ENCODE measurements around the gene EEPD1. TPM values are rescaled to one million over a fixed set of nuclear protein-coding genes. Genes with fewer than 3 reads are reported as not detected.

Gene EEPD1
- total and polyA plus RNA-seq, 9 donors: 5.6 to 16.6 (median 11.5) TPM

DNA sequence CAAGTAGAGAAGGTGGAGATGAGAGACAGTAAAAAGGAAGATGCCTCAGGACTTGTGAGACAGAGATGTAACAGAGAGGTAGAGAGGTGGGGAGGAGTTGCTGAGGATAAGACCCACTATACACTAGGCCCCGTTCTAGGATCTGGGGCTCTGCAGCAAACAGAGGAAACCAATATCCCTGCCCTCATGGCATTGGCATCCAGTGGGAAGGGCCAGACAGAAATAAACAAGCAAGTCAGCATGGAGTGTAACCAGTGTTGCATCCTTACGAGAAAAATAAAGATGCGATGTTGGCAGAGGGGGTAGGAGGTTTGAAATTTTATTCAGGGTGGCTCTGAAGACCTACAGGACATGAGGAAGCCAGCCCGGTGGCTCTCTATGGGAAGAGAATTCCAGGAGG lies 22.0 kb upstream of the EEPD1 start:
- no peak for DNase-seq
- TF ChIP-seq, protein P1, sequence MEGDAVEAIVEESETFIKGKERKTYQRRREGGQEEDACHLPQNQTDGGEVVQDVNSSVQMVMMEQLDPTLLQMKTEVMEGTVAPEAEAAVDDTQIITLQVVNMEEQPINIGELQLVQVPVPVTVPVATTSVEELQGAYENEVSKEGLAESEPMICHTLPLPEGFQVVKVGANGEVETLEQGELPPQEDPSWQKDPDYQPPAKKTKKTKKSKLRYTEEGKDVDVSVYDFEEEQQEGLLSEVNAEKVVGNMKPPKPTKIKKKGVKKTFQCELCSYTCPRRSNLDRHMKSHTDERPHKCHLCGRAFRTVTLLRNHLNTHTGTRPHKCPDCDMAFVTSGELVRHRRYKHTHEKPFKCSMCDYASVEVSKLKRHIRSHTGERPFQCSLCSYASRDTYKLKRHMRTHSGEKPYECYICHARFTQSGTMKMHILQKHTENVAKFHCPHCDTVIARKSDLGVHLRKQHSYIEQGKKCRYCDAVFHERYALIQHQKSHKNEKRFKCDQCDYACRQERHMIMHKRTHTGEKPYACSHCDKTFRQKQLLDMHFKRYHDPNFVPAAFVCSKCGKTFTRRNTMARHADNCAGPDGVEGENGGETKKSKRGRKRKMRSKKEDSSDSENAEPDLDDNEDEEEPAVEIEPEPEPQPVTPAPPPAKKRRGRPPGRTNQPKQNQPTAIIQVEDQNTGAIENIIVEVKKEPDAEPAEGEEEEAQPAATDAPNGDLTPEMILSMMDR (IDR thresholded peaks at IDR 0.05): no peak
- TF ChIP-seq POLR2A (IDR thresholded peaks at IDR 0.05): no peak
- TF ChIP-seq EP300 (IDR thresholded peaks at IDR 0.05): no peak
- Histone ChIP-seq H3K27me3 (no peaks in the 10 kb centered on the region), H3K9me3 (no peaks in the 10 kb centered on the region), H3K4me1 (ENCODE audit: insufficient read depth) (no peaks in the 10 kb centered on the region), H3K4me3 (no peak overlapping the region), H3K36me3 (no peaks in the 10 kb centered on the region), H3K27ac (no peak overlapping the region)
- intact Hi-C loops (cut with DNase I): no loop called here
- 65 to 89% (median 84%) methylated on average over 4 of the region's 4 CpGs for WGBS, 3 donors

DNA sequence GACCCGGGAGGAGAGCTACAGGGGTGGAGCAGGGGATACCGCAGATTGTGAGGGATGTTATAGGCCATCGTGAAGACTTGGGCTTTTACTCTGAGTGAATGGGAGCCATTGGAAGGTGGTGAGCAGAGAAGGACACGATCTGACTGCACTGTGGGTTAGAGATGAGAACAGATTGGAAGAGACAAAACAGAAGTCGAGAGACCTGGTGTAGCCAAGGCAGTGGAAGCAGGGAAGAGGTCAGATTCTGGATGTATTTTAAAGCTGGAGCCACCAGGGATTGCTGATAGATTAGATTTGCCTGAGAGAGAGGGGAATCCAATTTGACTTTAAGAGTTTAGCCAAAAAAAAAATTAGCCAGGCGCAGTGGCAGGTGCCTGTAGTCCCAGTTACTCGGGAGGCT lies 21.6 kb upstream of the EEPD1 start:
- Histone ChIP-seq H3K4me1 (ENCODE audit: insufficient read depth) (no peaks in the 10 kb centered on the region), H3K36me3 (no peaks in the 10 kb centered on the region), H3K9me3 (no peaks in the 10 kb centered on the region), H3K27me3 (no peaks in the 10 kb centered on the region), H3K4me3 (no peak overlapping the region), H3K27ac (no peak overlapping the region)
- intact Hi-C loops (cut with DNase I): no loop called here
- TF ChIP-seq EP300 (IDR thresholded peaks at IDR 0.05) (no peak), POLR2A (IDR thresholded peaks at IDR 0.05) (no peak)
- TF ChIP-seq, protein P1 (IDR thresholded peaks at IDR 0.05): no peak
- no peak for DNase-seq
- 77 to 87% (median 85%) methylated on average over 7 of the region's 7 CpGs for WGBS, 3 donors

DNA sequence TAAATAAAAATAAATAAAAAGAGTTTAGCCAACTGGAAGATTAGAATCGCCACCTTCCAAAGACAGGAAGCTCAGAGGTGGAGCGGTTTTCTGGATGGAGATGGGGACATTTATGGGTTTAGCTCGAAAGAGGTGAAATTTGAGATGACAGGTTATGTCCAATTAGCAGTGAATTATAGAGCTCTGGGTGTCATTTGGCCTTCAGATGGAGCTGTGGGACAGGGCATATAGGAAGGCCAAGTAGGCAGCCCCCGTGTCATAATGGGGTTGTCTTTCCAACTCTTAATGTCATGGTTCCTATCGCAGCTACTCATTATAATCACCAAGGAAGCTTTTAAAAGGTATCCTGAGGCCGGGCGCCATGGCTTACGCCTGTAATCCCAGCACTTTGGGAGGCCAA lies 21.0 kb upstream of the EEPD1 start:
- intact Hi-C loops (cut with DNase I): no loop called here
- no peak overlapping the region for H3K27ac ChIP-seq
- no peaks in the 10 kb centered on the region for H3K9me3 ChIP-seq
- no peaks in the 10 kb centered on the region for H3K36me3 ChIP-seq
- no peak for DNase-seq
- no peak overlapping the region for H3K4me3 ChIP-seq
- WGBS, 3 donors: 83 to 92% (median 89%) methylated on average over 8 of the region's 8 CpGs
- no peaks in the 10 kb centered on the region for H3K4me1 ChIP-seq (ENCODE audit: insufficient read depth)
- TF ChIP-seq, protein P1 (IDR thresholded peaks at IDR 0.05): no peak
- TF ChIP-seq POLR2A (IDR thresholded peaks at IDR 0.05) (no peak), EP300 (IDR thresholded peaks at IDR 0.05) (no peak)
- no peaks in the 10 kb centered on the region for H3K27me3 ChIP-seq

DNA sequence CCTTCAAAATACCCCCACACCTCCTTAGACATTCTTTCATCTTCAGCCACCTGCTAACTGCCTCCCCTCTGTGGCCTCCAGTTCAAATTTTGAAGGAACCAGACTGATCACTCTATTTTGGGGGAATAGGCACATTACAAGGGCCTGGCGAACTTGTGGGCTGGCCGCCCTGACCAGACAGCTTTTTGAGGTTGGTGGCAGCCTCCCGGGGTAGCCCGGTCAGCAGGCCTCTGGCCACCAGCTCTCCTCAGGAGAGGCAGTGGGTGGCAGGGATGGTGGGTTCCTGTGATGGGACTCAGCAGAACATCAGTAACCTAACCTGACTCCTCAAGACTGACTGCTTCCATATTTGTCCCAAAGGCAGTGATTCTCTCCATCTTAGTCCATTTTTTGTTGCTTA lies 17.4 kb upstream of the EEPD1 start:
- no peak for TF ChIP-seq POLR2A (IDR thresholded peaks at IDR 0.05)
- TF ChIP-seq EP300 (IDR thresholded peaks at IDR 0.05): no peak
- TF ChIP-seq, protein P1 (IDR thresholded peaks at IDR 0.05): no peak
- intact Hi-C loops (cut with DNase I): no loop called here
- H3K36me3 ChIP-seq: no peaks in the 10 kb centered on the region
- 91 to 96% (median 96%) methylated on average over 4 of the region's 4 CpGs for WGBS, 3 donors
- no peak for DNase-seq
- H3K4me1 ChIP-seq (ENCODE audit: insufficient read depth): no peaks in the 10 kb centered on the region
- no peak overlapping the region for H3K4me3 ChIP-seq
- no peak overlapping the region for H3K27ac ChIP-seq
- no peaks in the 10 kb centered on the region for H3K9me3 ChIP-seq
- H3K27me3 ChIP-seq: no peaks in the 10 kb centered on the region

DNA sequence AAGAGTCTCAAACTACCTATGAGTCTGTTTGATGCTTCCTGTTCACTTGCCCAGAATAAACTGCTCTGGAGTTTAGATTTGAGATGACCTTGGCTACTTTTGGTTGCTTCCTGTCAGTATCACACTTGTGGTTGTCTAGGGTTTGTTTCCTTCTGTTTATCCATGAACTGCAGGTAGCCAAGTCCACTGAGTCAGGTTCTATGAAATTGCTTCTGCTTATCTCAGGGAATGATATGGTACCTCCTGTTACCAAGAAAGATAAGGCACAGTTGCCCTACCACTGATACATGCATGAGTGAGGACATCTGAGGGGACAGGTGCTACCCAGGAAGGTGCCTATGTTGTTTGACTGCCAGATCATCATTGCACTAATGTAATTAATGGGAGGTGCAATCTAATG lies 15.8 kb upstream of the EEPD1 start:
- Histone ChIP-seq H3K27me3 (no peaks in the 10 kb centered on the region), H3K36me3 (no peaks in the 10 kb centered on the region), H3K4me1 (ENCODE audit: insufficient read depth) (peaks cover 2% of the 10 kb centered on the region), H3K27ac (no peak overlapping the region), H3K9me3 (no peaks in the 10 kb centered on the region), H3K4me3 (no peak overlapping the region)
- no peak for TF ChIP-seq POLR2A (IDR thresholded peaks at IDR 0.05)
- no peak for TF ChIP-seq EP300 (IDR thresholded peaks at IDR 0.05)
- TF ChIP-seq, protein P1 (IDR thresholded peaks at IDR 0.05): no peak
- intact Hi-C loops (cut with DNase I): no loop called here
- no peak for DNase-seq

Data from ovary (tissue), 9 donors.